ENCODE results near the gene C15orf39.
A peak's percentile ranks its signal among the peaks of the same experiment; 100 is the strongest.

Gene C15orf39

GRCh38 chr15:75202251-75203016 lies 752 bp downstream of the C15orf39 start (continued):
- TF ChIP-seq, protein P1, sequence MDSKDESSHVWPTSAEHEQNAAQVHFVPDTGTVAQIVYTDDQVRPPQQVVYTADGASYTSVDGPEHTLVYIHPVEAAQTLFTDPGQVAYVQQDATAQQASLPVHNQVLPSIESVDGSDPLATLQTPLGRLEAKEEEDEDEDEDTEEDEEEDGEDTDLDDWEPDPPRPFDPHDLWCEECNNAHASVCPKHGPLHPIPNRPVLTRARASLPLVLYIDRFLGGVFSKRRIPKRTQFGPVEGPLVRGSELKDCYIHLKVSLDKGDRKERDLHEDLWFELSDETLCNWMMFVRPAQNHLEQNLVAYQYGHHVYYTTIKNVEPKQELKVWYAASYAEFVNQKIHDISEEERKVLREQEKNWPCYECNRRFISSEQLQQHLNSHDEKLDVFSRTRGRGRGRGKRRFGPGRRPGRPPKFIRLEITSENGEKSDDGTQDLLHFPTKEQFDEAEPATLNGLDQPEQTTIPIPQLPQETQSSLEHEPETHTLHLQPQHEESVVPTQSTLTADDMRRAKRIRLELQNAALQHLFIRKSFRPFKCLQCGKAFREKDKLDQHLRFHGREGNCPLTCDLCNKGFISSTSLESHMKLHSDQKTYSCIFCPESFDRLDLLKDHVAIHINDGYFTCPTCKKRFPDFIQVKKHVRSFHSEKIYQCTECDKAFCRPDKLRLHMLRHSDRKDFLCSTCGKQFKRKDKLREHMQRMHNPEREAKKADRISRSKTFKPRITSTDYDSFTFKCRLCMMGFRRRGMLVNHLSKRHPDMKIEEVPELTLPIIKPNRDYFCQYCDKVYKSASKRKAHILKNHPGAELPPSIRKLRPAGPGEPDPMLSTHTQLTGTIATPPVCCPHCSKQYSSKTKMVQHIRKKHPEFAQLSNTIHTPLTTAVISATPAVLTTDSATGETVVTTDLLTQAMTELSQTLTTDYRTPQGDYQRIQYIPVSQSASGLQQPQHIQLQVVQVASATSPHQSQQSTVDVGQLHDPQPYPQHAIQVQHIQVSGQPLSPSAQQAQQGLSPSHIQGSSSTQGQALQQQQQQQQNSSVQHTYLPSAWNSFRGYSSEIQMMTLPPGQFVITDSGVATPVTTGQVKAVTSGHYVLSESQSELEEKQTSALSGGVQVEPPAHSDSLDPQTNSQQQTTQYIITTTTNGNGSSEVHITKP (tag by site-specific recombination; IDR thresholded peaks at IDR 0.05) = peak; percentile 53; the same call in 1 of the 2 replicates
- TF ChIP-seq ZNF792 (tag by site-specific recombination; IDR thresholded peaks at IDR 0.05) (peak; percentile 69), ZNF677 (tag by site-specific recombination; IDR thresholded peaks at IDR 0.05) (no peak), GFI1B (tag by site-specific recombination; IDR thresholded peaks at IDR 0.05) (no peak), ZNF558 (tag by site-specific recombination; IDR thresholded peaks at IDR 0.05) (no peak), KLF7 (tag by site-specific recombination; IDR thresholded peaks at IDR 0.05; ENCODE audit: borderline replicate concordance) (no peak), ZBTB21 (tag by site-specific recombination; IDR thresholded peaks at IDR 0.05) (0 out of 2 replicates have a peak, but pooled peaks have one; percentile 4), ZNF266 (tag by site-specific recombination; IDR thresholded peaks at IDR 0.05; ENCODE audit: low read depth) (no peak), TRIM28 (IDR thresholded peaks at IDR 0.05; ENCODE audit: borderline replicate concordance, low read length) (no peak), ZNF274 (IDR thresholded peaks at IDR 0.05; ENCODE audit: low read length) (no peak), ZNF274 (tag by site-specific recombination; IDR thresholded peaks at IDR 0.05; ENCODE audit: borderline replicate concordance) (no peak), ZNF585B (tag by site-specific recombination; IDR thresholded peaks at IDR 0.05) (no peak), TCF7L2 (IDR thresholded peaks at IDR 0.05; ENCODE audit: borderline replicate concordance, low read depth, low read length) (no peak), ZNF174 (tag by site-specific recombination; IDR thresholded peaks at IDR 0.05) (no peak), KLF10 (tag by site-specific recombination; IDR thresholded peaks at IDR 0.05) (0 out of 2 replicates have a peak, but pooled peaks have one; percentile 40), PBX3 (CRISPR knock-in tag; IDR thresholded peaks at IDR 0.05) (0 out of 2 replicates have a peak, but pooled peaks have one; percentile 36), ZFP3 (tag by site-specific recombination; IDR thresholded peaks at IDR 0.05; ENCODE audit: low read depth) (no peak)
- TF ChIP-seq, protein P2, sequence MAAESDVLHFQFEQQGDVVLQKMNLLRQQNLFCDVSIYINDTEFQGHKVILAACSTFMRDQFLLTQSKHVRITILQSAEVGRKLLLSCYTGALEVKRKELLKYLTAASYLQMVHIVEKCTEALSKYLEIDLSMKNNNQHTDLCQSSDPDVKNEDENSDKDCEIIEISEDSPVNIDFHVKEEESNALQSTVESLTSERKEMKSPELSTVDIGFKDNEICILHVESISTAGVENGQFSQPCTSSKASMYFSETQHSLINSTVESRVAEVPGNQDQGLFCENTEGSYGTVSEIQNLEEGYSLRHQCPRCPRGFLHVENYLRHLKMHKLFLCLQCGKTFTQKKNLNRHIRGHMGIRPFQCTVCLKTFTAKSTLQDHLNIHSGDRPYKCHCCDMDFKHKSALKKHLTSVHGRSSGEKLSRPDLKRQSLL (tag by site-specific recombination; IDR thresholded peaks at IDR 0.05) = no peak
- TF ChIP-seq, protein P3, sequence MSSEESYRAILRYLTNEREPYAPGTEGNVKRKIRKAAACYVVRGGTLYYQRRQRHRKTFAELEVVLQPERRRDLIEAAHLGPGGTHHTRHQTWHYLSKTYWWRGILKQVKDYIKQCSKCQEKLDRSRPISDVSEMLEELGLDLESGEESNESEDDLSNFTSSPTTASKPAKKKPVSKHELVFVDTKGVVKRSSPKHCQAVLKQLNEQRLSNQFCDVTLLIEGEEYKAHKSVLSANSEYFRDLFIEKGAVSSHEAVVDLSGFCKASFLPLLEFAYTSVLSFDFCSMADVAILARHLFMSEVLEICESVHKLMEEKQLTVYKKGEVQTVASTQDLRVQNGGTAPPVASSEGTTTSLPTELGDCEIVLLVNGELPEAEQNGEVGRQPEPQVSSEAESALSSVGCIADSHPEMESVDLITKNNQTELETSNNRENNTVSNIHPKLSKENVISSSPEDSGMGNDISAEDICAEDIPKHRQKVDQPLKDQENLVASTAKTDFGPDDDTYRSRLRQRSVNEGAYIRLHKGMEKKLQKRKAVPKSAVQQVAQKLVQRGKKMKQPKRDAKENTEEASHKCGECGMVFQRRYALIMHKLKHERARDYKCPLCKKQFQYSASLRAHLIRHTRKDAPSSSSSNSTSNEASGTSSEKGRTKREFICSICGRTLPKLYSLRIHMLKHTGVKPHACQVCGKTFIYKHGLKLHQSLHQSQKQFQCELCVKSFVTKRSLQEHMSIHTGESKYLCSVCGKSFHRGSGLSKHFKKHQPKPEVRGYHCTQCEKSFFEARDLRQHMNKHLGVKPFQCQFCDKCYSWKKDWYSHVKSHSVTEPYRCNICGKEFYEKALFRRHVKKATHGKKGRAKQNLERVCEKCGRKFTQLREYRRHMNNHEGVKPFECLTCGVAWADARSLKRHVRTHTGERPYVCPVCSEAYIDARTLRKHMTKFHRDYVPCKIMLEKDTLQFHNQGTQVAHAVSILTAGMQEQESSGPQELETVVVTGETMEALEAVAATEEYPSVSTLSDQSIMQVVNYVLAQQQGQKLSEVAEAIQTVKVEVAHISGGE (tag by site-specific recombination; conservative IDR thresholded peaks at IDR 0.05; ENCODE audit: low read depth) = peak; percentile 56; the same call in 1 of the 2 replicates
- TF ChIP-seq, protein P4, sequence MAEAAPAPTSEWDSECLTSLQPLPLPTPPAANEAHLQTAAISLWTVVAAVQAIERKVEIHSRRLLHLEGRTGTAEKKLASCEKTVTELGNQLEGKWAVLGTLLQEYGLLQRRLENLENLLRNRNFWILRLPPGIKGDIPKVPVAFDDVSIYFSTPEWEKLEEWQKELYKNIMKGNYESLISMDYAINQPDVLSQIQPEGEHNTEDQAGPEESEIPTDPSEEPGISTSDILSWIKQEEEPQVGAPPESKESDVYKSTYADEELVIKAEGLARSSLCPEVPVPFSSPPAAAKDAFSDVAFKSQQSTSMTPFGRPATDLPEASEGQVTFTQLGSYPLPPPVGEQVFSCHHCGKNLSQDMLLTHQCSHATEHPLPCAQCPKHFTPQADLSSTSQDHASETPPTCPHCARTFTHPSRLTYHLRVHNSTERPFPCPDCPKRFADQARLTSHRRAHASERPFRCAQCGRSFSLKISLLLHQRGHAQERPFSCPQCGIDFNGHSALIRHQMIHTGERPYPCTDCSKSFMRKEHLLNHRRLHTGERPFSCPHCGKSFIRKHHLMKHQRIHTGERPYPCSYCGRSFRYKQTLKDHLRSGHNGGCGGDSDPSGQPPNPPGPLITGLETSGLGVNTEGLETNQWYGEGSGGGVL (tag by site-specific recombination; IDR thresholded peaks at IDR 0.05) = no peak
- TF ChIP-seq, protein P5, sequence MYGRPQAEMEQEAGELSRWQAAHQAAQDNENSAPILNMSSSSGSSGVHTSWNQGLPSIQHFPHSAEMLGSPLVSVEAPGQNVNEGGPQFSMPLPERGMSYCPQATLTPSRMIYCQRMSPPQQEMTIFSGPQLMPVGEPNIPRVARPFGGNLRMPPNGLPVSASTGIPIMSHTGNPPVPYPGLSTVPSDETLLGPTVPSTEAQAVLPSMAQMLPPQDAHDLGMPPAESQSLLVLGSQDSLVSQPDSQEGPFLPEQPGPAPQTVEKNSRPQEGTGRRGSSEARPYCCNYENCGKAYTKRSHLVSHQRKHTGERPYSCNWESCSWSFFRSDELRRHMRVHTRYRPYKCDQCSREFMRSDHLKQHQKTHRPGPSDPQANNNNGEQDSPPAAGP (tag by site-specific recombination; IDR thresholded peaks at IDR 0.05) = peak; percentile 88
- TF ChIP-seq, protein P6, sequence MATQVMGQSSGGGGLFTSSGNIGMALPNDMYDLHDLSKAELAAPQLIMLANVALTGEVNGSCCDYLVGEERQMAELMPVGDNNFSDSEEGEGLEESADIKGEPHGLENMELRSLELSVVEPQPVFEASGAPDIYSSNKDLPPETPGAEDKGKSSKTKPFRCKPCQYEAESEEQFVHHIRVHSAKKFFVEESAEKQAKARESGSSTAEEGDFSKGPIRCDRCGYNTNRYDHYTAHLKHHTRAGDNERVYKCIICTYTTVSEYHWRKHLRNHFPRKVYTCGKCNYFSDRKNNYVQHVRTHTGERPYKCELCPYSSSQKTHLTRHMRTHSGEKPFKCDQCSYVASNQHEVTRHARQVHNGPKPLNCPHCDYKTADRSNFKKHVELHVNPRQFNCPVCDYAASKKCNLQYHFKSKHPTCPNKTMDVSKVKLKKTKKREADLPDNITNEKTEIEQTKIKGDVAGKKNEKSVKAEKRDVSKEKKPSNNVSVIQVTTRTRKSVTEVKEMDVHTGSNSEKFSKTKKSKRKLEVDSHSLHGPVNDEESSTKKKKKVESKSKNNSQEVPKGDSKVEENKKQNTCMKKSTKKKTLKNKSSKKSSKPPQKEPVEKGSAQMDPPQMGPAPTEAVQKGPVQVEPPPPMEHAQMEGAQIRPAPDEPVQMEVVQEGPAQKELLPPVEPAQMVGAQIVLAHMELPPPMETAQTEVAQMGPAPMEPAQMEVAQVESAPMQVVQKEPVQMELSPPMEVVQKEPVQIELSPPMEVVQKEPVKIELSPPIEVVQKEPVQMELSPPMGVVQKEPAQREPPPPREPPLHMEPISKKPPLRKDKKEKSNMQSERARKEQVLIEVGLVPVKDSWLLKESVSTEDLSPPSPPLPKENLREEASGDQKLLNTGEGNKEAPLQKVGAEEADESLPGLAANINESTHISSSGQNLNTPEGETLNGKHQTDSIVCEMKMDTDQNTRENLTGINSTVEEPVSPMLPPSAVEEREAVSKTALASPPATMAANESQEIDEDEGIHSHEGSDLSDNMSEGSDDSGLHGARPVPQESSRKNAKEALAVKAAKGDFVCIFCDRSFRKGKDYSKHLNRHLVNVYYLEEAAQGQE (tag by site-specific recombination; IDR thresholded peaks at IDR 0.05) = no peak

Data from HEK293 (cell line).